Thyroid gland (tissue), 4 donors: ENCODE data around the gene SWT1.
"Not testable (repeated sequence)": the region's sequence is repeated elsewhere in the genome, so short reads cannot be mapped to it uniquely, and the experiment has no call there.

ENCODE experiments used
- POLR2A ChIP-seq, 2 donors: fragments of 450-650 bp; IDR thresholded peaks; one replicate each; pipeline ENCODE4 v1.6.1; 2017; ENCODE audit warnings: antibody characterized with exemption in 2 of 2, mild to moderate bottlenecking in 2 of 2, moderate library complexity in 1 of 2
- TF ChIP-seq, protein P1 (sequence below), 6 experiments: fragments of 200-600 bp in 3 of 6; fragments of 450-650 bp in 3 of 6; sonication (generic) in 3 of 6; IDR thresholded peaks; one replicate each; pipeline ENCODE4 v1.5.1; 2016 to 2019; ENCODE audit warnings: antibody characterized with exemption in 6 of 6, mild to moderate bottlenecking in 2 of 6, inconsistent platforms in 1 of 6, moderate library complexity in 1 of 6

DNA sequence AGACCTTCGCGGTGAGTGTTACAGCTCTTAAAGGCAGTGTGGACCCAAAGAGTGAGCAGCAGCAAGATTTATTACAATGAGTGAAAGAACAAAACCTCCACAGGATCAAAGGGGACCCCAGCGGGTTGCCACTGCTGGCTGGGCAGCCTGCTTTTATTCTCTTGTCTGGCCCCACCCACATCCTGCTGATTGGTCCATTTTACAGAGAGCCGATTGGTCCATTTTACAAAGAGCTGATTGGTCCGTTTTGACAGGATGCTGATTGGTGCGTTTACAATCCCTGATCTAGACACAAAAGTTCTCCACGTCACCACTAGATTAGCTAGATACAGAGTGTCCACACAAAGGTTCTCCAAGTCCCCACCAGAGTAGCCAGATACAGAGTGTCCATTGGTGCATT is 164.1 kb downstream of the SWT1 start:
- TF ChIP-seq, protein P1, sequence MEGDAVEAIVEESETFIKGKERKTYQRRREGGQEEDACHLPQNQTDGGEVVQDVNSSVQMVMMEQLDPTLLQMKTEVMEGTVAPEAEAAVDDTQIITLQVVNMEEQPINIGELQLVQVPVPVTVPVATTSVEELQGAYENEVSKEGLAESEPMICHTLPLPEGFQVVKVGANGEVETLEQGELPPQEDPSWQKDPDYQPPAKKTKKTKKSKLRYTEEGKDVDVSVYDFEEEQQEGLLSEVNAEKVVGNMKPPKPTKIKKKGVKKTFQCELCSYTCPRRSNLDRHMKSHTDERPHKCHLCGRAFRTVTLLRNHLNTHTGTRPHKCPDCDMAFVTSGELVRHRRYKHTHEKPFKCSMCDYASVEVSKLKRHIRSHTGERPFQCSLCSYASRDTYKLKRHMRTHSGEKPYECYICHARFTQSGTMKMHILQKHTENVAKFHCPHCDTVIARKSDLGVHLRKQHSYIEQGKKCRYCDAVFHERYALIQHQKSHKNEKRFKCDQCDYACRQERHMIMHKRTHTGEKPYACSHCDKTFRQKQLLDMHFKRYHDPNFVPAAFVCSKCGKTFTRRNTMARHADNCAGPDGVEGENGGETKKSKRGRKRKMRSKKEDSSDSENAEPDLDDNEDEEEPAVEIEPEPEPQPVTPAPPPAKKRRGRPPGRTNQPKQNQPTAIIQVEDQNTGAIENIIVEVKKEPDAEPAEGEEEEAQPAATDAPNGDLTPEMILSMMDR (IDR thresholded peaks at IDR 0.05): not testable (repeated sequence)
- TF ChIP-seq POLR2A (IDR thresholded peaks at IDR 0.05): not testable (repeated sequence)
